Liver (tissue), 9 donors: ENCODE measurements around the gene ATP1A3. TPM values are rescaled to one million over a fixed set of nuclear protein-coding genes. Genes with fewer than 3 reads are reported as not detected.

Source experiments
- DNase-seq: peaks from one replicate; pipeline ENCODE4 v3.0.0-alpha.2; 2017; ENCODE audit warnings: low spot score
- H3K27ac ChIP-seq, 2 donors: one replicate each; pipeline ENCODE4 v1.7.0; 2013; ENCODE audit warnings: inconsistent platforms in 2 of 2, low read length in 2 of 2, control low read depth in 1 of 2, low read depth in 1 of 2, mild to moderate bottlenecking in 1 of 2
- H3K27me3 ChIP-seq, 4 donors: one replicate each; pipeline versions ENCODE4 v1.6.1 to v1.7.0; 2013; ENCODE audit warnings: low read length in 3 of 4, inconsistent platforms in 1 of 4, mild to moderate bottlenecking in 1 of 4, moderate library complexity in 1 of 4; ENCODE audit not compliant: control insufficient read depth in 4 of 4, insufficient read depth in 4 of 4
- H3K36me3 ChIP-seq, 4 donors: one replicate each; pipeline versions ENCODE4 v1.6.1 to v1.7.0; 2013; ENCODE audit warnings: low read length in 3 of 4, mild to moderate bottlenecking in 3 of 4, low read depth in 1 of 4, moderate library complexity in 1 of 4; ENCODE audit not compliant: control insufficient read depth in 4 of 4, insufficient read depth in 3 of 4
- H3K4me1 ChIP-seq, 4 donors: one replicate each; pipeline versions ENCODE4 v1.6.1 to v1.7.0; 2013; ENCODE audit warnings: low read length in 3 of 4, mild to moderate bottlenecking in 3 of 4, moderate library complexity in 1 of 4; ENCODE audit not compliant: control insufficient read depth in 4 of 4, insufficient read depth in 4 of 4
- H3K4me3 ChIP-seq, 3 donors: one replicate each; pipeline versions ENCODE4 v1.6.1 to v1.7.0; 2013; ENCODE audit warnings: low read length in 3 of 3, control low read depth in 1 of 3, low read depth in 1 of 3, mild to moderate bottlenecking in 1 of 3
- H3K9ac ChIP-seq, 2 donors: one replicate each; pipeline ENCODE4 v1.7.0; 2013; ENCODE audit warnings: low read length in 2 of 2, mild to moderate bottlenecking in 2 of 2, moderate library complexity in 2 of 2, control low read depth in 1 of 2, low read depth in 1 of 2
- H3K9me3 ChIP-seq, 4 donors: one replicate each; pipeline versions ENCODE4 v1.6.1 to v1.7.0; 2013; ENCODE audit warnings: low read length in 3 of 4; ENCODE audit not compliant: control insufficient read depth in 4 of 4
- ATF3 ChIP-seq: IDR thresholded peaks from 2 replicates; pipeline ENCODE4 v1.6.1; 2016; ENCODE audit warnings: antibody characterized with exemption
- CTCF ChIP-seq: fragments of 150-350 bp; IDR thresholded peaks from 2 replicates; pipeline ENCODE4 v1.5.1; 2017; ENCODE audit warnings: improper control_type of control experiment, low read depth, low read length; ENCODE audit not compliant: missing input control
- EGR1 ChIP-seq, 2 donors: IDR thresholded peaks; 2 replicates each; pipeline ENCODE4 v1.6.1; 2016 to 2018; ENCODE audit warnings: antibody characterized with exemption in 2 of 2, low read depth in 2 of 2
- FOXA1 ChIP-seq: IDR thresholded peaks from 2 replicates; pipeline ENCODE4 v1.6.1; 2016; ENCODE audit warnings: antibody characterized with exemption
- FOXA2 ChIP-seq: IDR thresholded peaks from 2 replicates; pipeline ENCODE4 v1.6.1; 2016; ENCODE audit warnings: antibody characterized with exemption
- GABPA ChIP-seq, 2 donors: IDR thresholded peaks in 1 of 2; conservative IDR thresholded peaks in 1 of 2; 2 replicates each; pipeline ENCODE4 v1.6.1; 2016; ENCODE audit warnings: antibody characterized with exemption in 2 of 2, mild to moderate bottlenecking in 1 of 2, moderate library complexity in 1 of 2
- HNF4A ChIP-seq, 2 donors: conservative IDR thresholded peaks; 2 replicates each; pipeline ENCODE4 v1.6.1; 2016; ENCODE audit warnings: antibody characterized with exemption in 2 of 2, mild to moderate bottlenecking in 2 of 2
- HNF4G ChIP-seq: IDR thresholded peaks from 2 replicates; pipeline ENCODE4 v1.6.1; 2016; ENCODE audit warnings: antibody characterized with exemption
- JUND ChIP-seq, 2 donors: IDR thresholded peaks; 2 replicates each; pipeline ENCODE4 v1.6.1; 2016; ENCODE audit warnings: antibody characterized with exemption in 2 of 2
- MAX ChIP-seq: IDR thresholded peaks from 2 replicates; pipeline ENCODE4 v1.6.1; 2016; ENCODE audit warnings: antibody characterized with exemption
- NR2F2 ChIP-seq: IDR thresholded peaks from 2 replicates; pipeline ENCODE4 v1.6.1; 2016; ENCODE audit warnings: antibody characterized with exemption
- RAD21 ChIP-seq, 2 donors: IDR thresholded peaks; 2 replicates each; pipeline ENCODE4 v1.6.1; 2016; ENCODE audit warnings: antibody characterized with exemption in 2 of 2, mild to moderate bottlenecking in 2 of 2
- REST ChIP-seq: IDR thresholded peaks from 2 replicates; pipeline ENCODE4 v1.6.1; 2016; ENCODE audit warnings: antibody characterized with exemption, mild to moderate bottlenecking
- RXRA ChIP-seq, 2 donors: IDR thresholded peaks; 2 replicates each; pipeline ENCODE4 v1.6.1; 2017 to 2018; ENCODE audit warnings: antibody characterized with exemption in 2 of 2, mild to moderate bottlenecking in 1 of 2
- SP1 ChIP-seq: IDR thresholded peaks from 2 replicates; pipeline ENCODE4 v1.6.1; 2018; ENCODE audit warnings: antibody characterized with exemption, mild to moderate bottlenecking
- TAF1 ChIP-seq: conservative IDR thresholded peaks from 2 replicates; pipeline ENCODE4 v1.6.1; 2016; ENCODE audit warnings: antibody characterized with exemption, mild to moderate bottlenecking
- YY1 ChIP-seq: IDR thresholded peaks from 2 replicates; pipeline ENCODE4 v1.6.1; 2016; ENCODE audit warnings: antibody characterized with exemption, mild to moderate bottlenecking
- ZBTB33 ChIP-seq: IDR thresholded peaks from 2 replicates; pipeline ENCODE4 v1.6.1; 2016; ENCODE audit warnings: antibody characterized with exemption
- WGBS: extraction: QIAGEN DNeasy Blood & Tissue Kit; methylation state at CpG from one replicate; pipeline ENCODE4 v1.1.7; 2013; 5-methylcytosine and 5-hydroxymethylcytosine counted together
- polyA plus RNA-seq, 2 donors: library from polyadenylated mRNA; stranded (reverse) in 1 of 2; unstranded in 1 of 2; fragments of 200-250 nt in 1 of 2; fragments of >200 nt in 1 of 2; fragmentation: Nextera tagmentation in 1 of 2; extraction: Ambion mirVana in 1 of 2; gene quantifications; one replicate each; pipeline versions ENCODE4 v1.2.1 to v1.2.3, GENCODE V29; 2013 to 2015
- total RNA-seq, 2 donors: library from RNA; depleted of rRNA; stranded (reverse); fragments of >200 nt; gene quantifications; one replicate each; pipeline ENCODE4 v1.2.3, GENCODE V29; 2014
- donor health status: healthy.
- donor health status: healthy.
- donor health status: healthy.
- donor health status: healthy.
- donor health status: healthy.

ATP1A3 gene
- total and polyA plus RNA-seq, 4 donors = 0.05 to 0.09 (median 0.08) TPM; not detected in 1

GRCh38 chr19:41933693-41934426 lies 60.2 kb downstream of the ATP1A3 start (continued):
- TF ChIP-seq YY1 = no peak
- TF ChIP-seq RXRA (IDR thresholded peaks at IDR 0.05) = no peak
- TF ChIP-seq NR2F2 = no peak
- TF ChIP-seq EGR1 (IDR thresholded peaks at IDR 0.05; ENCODE audit: low read depth in 2 of 2) = no peak
- no peak for TF ChIP-seq RAD21 (IDR thresholded peaks at IDR 0.05)
- no peak for TF ChIP-seq HNF4A (conservative IDR thresholded peaks at IDR 0.05)

GRCh38 chr19:41932720-41933332 lies 61.2 kb downstream of the ATP1A3 start:
- TF ChIP-seq FOXA2 (no peak), RAD21 (IDR thresholded peaks at IDR 0.05) (no peak), GABPA (IDR thresholded peaks at IDR 0.05 in 1 of 2, conservative IDR thresholded peaks at IDR 0.05 in 1 of 2) (no peak), NR2F2 (no peak), JUND (IDR thresholded peaks at IDR 0.05) (no peak), MAX (no peak), RXRA (IDR thresholded peaks at IDR 0.05) (no peak), TAF1 (no peak), ZBTB33 (no peak), EGR1 (IDR thresholded peaks at IDR 0.05; ENCODE audit: low read depth in 2 of 2) (no peak), SP1 (no peak), HNF4A (conservative IDR thresholded peaks at IDR 0.05) (no peak), FOXA1 (no peak), ATF3 (no peak), HNF4G (no peak), REST (no peak), CTCF (no peak)
- Histone ChIP-seq H3K27me3 (peaks cover 0 to 22% (median 8%) of the 10 kb centered on the region in 4 donors), H3K4me3 (no peak overlapping the region), H3K27ac (no peak overlapping the region), H3K9ac (no peak overlapping the region), H3K36me3 (no peaks in the 10 kb centered on the region), H3K4me1 (peaks cover 6 to 11% (median 8%) of the 10 kb centered on the region in 4 donors), H3K9me3 (no peaks in the 10 kb centered on the region)
- 37% methylated on average over 29 of the region's 29 CpGs for WGBS
- no peak for DNase-seq
